HG03196 (cell line): ENCODE data around the gene MACF1.

ENCODE experiments used
- ATAC-seq: cut with Tn5 transposase; IDR thresholded peaks from one replicate; pipeline ENCODE4 v1.9.1; 2021; ENCODE audit not compliant: unreplicated experiment

The MACF1 gene

DNA sequence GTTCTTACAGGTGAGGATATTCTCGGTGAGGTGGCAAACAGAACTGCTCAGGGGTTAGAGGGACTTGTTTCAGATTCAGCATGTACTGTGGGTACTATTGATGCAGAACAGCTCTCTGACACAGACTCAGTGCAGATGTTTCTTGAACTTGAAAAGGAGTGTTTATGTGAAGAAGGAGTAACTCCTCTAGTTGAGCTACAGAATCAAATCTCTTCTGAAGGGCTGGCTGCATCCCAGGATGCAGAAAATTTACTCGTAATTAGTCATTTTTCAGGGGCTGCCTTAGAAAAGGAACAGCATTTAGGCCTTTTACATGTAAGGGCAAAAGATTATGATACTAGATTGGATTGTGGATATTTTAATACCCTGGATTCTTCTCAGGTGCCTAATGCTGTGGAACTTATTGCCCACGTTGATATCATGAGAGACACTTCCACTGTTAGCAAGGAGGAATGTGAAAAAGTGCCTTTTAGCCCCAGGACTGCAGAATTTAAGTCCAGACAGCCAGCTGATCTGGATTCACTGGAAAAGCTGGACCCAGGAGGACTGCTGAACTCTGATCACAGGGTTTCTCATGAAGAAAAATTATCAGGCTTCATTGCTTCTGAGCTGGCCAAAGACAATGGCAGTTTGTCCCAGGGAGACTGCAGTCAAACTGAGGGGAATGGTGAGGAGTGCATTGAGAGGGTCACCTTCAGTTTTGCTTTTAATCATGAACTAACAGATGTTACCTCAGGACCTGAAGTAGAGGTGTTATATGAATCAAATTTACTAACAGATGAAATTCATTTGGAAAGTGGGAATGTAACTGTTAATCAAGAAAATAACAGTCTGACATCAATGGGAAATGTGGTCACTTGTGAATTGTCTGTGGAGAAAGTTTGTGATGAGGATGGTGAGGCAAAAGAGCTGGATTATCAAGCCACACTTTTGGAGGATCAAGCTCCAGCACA, 207.3 kb downstream of the MACF1 start:
- ATAC-seq = no peak

DNA sequence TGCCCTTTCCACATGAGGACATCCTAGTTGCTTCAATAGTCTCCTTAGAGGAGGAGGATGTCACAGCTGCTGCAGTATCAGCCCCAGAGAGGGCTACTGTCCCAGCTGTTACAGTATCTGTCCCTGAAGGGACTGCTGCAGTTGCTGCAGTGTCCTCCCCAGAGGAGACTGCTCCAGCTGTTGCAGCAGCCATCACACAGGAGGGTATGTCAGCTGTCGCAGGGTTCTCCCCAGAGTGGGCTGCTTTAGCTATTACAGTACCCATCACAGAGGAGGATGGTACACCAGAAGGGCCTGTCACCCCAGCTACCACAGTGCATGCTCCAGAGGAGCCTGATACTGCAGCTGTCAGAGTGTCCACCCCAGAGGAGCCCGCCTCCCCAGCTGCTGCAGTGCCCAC, 208.4 kb downstream of the MACF1 start:
- no peak for ATAC-seq

DNA sequence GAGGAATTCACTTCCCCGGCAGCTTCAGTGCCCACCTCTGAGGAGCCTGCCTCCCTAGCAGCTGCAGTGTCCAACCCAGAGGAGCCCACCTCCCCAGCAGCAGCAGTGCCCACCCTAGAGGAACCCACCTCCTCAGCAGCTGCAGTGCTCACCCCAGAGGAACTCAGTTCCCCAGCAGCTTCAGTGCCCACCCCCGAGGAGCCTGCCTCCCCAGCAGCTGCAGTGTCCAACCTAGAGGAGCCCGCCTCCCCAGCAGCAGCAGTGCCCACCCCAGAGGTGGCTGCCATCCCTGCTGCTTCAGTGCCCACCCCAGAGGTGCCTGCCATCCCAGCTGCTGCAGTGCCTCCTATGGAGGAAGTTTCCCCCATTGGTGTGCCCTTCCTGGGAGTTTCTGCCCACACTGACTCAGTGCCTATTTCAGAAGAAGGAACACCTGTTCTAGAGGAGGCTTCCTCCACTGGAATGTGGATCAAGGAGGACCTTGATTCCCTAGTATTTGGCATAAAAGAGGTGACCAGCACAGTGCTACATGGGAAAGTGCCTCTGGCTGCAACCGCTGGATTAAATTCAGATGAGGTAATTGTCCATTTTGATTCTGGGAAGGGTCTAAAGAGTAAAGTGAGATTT, 209.5 kb downstream of the MACF1 start:
- ATAC-seq = no peak

DNA sequence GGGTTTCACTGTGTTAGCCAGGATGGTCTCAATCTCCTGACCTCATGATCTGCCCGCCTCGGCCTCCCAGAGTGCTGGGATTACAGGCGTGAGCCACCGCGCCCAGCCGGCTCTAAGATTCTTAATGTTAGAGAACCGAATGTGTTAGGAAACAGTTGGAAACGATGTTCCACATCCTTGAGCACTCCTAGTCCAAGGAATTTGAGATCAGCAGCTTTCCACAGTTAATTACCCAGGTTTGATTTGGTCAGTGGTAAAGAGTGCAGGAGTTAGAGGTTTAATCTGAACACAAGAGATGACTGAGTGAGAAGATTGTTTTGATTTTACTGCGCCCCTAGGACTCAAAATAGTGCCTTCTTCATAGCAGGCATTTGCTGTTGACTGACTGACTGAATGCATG, 211.1 kb downstream of the MACF1 start:
- no peak for ATAC-seq

DNA sequence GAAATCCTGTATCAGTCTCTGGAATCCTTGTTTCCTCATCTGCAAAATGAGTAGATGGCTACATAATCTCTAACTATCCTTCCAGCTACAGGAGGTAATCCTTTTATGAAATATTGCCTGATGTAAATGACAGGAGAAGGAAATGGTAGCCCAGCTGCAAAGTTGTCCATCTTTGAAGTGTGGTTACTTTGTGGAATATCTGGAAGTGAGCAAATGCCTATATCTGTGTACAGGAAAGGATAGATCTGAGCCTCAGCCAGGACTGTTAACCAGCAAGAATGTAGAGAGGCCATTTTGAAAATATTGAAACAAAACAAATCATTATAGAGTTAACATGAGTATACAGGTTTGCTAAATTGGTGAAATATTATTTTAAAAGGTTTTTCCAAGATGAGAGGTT, 212.1 kb downstream of the MACF1 start:
- no peak for ATAC-seq

DNA sequence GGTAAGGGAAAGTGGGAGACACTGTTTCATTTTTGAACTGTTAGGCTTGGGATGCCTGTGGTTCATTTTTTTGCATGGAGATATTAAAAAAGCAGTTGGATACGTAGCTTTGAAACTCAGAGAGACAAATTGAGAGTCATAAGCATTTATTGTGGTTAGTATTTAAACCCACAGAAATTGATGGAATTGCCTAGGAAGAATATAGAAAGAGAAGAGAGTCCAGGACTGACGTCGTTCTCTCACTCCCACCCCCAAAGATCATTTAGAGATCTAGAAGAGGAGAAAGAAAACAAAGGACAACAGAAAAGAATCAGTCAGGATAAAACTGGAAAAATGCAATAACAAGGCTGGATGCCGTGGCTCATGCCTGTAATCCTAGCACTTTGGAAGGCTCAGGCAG, 213.7 kb downstream of the MACF1 start:
- ATAC-seq = no peak

DNA sequence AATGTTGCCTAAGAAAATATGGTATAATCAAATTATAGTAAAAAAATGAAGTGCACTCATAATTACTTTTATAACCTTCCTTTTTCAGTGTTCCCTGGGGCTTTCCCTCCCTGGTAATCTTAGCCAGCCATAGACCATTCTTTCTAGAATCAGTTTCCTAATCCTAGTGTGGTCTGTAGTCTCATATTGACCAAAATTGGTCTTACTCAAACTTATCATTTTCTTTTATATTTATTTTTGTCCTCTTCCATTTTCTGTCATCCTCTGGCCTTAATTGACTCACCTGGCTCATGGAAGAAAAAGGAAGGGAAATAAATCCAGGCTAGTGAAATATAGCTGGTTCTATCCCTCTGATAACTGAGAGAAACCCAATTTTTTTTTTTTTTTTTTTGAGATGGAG, 216.0 kb downstream of the MACF1 start:
- no peak for ATAC-seq

DNA sequence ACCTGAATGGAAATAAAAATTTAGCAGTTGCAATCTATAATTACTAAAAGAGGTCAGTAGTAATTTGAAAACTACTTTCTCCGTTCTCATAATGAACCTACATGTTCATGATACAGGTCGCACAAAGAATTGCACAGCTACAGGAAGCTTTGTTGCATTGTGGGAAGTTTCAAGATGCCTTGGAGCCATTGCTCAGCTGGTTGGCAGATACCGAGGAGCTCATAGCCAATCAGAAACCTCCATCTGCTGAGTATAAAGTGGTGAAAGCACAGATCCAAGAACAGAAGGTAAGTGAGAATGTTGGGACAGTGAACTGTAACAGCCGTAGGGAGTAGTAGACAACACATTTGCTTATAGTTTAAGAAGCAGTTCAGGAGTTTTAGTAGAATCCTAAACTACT, 218.1 kb downstream of the MACF1 start:
- ATAC-seq = no peak

DNA sequence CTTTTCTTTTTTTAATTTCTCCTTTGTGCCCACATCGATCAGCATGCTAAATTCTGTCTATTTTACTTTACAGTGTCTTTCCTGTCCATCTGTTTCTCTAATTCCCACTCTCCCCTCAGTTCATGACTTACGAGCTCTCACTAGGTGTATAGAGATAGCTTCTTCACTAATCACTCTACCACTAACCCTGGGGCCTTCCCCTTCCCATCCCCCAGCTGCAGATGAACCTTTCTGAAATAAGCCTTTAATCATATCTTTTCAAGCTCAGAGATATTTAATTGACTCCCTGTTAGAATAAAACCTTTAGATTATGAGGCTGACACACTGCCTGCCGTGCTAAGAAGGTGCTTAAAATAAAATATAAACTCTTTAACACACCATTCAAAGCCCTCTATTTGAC, 220.7 kb downstream of the MACF1 start:
- ATAC-seq = no peak

DNA sequence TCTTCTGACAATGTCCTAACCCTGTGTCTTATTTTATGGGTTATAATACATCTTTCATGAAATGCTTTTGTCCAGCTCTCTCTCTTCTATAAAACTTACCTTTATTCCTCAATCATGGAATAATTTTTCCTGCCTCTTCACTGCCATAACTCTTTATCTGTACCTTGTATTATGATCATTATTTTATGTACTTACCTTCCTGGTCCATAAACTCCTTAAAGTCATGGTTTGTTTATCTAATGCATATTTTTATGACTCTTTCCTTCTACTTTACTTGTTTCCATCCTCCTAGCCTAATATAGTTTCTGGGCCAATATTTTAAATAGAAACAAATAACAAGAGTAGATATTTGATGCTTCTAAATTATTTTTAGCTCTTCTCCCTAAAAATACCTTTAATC, 221.1 kb downstream of the MACF1 start:
- no peak for ATAC-seq

DNA sequence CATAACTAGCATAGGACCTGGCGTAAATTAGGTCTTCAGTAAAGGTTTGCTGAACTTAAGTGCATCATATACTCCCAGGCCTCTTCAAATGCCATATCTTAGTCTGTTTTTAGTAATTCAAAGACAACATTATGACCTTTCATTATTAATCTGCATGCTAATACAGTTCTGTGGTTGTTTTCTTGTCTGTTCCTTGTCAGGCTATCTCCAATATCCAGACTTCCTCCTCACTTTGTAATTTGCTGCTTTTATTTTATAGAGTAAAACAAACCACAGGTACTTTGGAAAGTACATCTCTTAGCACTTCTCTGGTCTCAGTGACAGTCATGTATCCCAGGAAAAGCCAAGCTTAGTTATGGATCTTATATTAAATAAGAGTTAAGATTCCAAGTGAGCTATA, 221.9 kb downstream of the MACF1 start:
- ATAC-seq = no peak

DNA sequence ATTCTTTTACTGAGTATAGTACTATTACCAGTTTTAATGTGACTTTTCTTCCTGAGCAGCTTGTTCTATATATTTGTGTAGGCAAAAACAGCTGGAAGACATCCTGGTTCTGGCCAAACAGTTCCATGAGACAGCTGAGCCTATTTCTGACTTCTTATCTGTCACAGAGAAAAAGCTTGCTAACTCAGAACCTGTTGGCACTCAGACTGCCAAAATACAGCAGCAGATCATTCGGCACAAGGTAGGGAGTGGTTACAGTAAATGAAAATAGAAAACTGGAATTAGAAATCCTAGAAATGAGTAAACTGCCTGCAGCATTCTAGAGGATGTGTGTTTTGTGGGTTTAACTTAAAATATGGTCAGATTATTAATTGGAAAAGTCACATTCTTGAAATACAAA, 222.9 kb downstream of the MACF1 start:
- no peak for ATAC-seq

DNA sequence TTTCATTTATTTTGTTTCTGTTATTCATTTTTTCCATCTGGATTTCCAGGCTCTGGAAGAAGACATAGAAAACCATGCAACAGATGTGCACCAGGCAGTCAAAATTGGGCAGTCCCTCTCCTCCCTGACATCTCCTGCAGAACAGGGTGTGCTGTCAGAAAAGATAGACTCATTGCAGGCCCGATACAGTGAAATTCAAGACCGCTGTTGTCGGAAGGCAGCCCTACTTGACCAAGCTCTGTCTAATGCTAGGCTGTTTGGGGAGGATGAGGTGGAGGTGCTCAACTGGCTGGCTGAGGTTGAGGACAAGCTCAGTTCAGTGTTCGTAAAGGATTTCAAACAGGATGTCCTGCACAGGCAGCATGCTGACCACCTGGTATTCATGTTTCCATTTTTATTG, 223.4 kb downstream of the MACF1 start:
- no peak for ATAC-seq

DNA sequence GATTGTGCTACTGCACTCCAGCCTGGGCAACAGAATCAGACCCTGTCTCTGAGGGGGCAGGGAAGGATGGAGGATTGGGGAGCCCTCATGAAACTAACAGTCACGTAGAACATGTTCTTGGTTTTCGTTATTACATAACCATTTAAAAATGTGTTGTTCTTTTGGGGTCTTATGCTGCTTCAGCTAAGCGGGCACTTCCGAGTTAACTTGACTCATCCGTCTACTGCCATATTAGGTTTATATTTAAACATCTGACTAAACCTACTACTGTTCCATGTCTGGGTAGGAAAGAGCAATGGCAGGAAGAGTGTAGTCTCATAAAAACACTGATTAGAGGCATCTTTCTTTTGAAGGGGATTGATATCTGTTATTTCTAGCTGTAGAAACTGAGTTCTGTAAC, 227.4 kb downstream of the MACF1 start:
- no peak for ATAC-seq

DNA sequence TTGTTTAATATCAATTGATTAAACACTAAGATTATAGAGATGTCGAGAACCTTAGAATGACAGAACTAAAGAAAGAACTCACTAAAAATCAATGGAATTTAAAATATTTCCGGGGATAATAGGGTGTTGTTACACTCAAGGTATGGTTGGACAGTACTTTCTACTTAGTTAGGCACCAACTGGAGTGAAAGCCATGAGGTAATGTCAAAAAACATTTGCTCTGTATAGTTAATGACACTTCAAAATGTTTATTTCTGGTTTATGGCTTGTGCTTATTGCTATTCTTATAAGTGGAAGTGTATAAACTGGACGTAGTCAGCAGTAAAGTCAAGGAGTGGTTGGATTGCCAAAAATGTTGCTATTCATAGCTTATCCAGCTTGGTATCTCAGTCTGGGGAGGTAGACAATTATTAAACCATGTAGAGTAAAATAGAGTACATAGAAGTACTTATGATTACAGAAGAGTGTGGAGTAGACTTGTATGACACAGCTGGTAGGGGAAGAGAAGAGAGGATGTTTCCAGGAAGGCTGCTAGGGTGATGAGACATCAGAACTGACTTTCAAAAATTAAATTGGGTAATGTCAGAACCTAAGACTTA, 230.4 kb downstream of the MACF1 start:
- ATAC-seq = no peak

DNA sequence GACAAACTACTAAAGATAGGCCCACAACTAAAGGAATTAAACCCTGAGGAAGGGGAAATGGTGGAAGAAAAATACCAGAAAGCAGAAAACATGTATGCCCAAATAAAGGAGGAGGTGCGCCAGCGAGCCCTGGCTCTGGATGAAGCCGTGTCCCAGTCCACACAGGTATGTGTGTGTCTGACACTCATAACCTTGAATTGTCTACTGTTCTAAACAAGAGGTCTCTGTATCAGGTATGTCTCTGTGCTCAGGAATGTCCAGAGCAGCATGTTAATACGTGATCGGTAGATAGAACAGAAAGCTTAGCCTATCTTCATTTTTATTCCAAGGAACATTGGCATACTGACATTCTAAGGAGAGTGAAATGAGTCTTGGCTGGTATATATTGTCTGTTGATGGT, 231.1 kb downstream of the MACF1 start:
- ATAC-seq = no peak

DNA sequence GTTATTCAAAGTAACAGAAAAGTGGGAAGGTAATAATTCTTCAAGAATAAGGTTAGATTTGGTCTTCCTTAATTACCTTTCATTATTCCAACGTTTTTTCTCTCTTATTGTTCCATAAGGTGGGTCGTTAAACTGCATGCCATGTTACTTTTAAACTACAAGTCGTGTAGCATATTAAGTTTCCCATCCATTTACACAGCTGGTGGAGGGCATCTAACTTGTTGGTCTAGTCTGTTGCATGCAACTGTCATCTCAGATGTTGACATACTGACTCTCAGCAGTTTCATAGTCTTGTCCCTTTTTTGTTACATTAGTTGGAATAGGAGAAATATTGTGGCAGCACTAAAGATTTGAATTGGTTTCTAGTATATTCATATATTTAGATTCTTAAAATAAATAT, 232.3 kb downstream of the MACF1 start:
- no peak for ATAC-seq

DNA sequence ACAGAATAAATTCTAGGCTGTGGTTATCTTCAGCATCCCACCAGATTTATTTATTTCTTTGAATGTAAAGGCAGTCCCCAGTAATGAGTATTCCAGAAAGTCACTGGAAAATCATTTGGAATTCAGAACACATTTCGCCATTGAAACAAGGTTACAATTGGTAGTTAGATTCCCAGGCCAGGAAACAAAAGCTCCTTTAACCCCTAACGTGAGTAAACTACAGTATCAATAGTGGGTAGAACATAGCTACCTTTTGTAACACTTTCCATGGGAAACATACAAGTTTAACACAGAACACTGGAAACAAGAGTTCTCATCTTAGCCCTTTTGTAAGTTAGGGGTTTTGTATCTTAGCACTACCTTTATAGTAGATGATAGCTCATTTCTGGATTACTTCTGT, 233.5 kb downstream of the MACF1 start:
- ATAC-seq = no peak

DNA sequence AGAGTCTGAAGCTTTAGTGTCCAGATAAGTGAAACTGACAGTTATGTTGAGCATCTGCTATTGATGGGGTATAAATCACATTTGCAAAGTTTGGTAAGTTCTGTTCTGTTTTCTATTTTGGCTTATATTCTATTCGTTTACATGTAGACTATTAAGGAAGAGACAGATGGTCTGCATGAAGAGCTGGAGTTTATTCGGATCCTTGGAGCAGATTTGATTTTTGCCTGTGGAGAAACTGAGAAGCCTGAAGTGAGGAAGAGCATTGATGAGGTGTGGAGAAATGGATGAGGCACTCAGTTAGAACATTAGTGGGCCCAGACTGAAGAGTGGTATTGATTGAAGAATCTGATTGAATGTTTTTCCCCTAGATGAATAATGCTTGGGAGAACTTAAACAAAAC, 236.4 kb downstream of the MACF1 start:
- no peak for ATAC-seq

DNA sequence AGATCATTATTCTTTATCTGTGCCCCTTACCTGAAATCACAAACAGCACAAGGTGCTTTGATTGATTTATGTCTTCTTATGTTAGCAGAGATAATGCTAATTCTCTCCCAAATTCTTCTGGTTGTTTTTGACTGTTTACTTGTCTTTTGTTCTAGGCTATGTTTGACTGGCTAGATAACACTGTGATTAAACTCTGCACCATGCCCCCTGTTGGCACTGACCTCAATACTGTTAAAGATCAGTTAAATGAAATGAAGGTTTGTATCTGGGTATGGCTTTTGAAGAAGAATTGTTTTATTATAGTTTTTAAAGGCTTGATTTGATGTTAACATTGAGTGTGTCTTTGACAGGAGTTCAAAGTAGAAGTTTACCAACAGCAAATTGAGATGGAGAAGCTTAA, 237.3 kb downstream of the MACF1 start:
- ATAC-seq = no peak

DNA sequence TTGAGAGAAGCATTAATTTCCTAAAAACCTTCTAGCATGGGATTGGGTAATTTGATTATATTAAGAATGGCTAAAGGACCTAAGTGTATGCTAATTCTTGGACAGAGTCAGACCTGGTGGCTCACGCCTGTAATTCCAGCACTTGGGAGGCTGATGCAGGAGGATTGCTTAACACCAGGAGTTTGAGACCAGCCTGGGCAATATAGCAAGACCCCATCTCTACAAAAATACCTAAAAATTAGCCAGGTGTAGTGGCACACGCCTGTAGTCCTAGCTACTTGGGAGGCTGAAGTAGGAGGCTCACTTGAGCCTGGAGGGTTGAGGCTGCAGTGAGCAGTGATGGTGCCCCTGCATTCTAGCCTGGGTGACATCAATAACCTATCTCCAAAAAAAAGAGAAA, 241.1 kb downstream of the MACF1 start:
- no peak for ATAC-seq

DNA sequence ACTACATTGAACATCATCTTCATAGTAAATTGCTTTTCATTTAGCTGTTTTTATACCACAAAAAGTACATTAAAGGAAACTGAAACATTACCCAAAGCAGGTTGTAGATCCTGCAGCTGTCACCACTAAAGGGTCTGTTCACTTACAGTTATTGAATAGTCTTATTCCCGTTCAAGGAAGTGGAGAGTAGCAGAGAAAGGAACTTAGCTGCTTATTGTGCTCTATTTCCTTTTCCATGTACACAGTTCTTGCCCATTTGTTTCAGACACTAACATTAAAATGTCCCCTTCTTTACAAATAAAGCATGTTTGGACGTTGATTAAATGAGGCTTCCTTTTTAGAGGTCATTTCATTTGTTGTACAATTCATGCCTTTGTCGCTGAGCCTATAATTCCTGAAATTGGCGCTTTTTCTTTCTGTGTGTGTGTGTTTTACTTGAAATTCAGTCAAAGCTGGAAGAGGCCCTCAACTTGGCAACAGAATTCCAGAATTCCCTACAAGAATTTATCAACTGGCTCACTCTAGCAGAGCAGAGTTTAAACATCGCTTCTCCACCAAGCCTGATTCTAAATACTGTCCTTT, 242.6 kb downstream of the MACF1 start:
- no peak for ATAC-seq
